ENCODE data around the gene AKT2.

The AKT2 gene

GRCh38 chr19:40254714-40255418, 30.3 kb downstream of the AKT2 start:
- DNase-seq (ENCODE audit: low read depth in 2 of 2, low spot score in 1 of 2), result no peak

GRCh38 chr19:40253611-40254092, 31.5 kb downstream of the AKT2 start:
- no peak for DNase-seq (ENCODE audit: low read depth in 2 of 2, low spot score in 1 of 2)

GRCh38 chr19:40252395-40252794, 32.8 kb downstream of the AKT2 start:
- DNase-seq (ENCODE audit: low read depth in 2 of 2, low spot score in 1 of 2), result no peak

- DNase-seq (ENCODE audit: low read depth in 2 of 2, low spot score in 1 of 2), result no peak
Observed at GRCh38 chr19:40251991-40252390, 33.2 kb downstream of the AKT2 start.

GRCh38 chr19:40251244-40251643, 33.9 kb downstream of the AKT2 start:
- DNase-seq (ENCODE audit: low read depth in 2 of 2, low spot score in 1 of 2), result no peak

- no peak for DNase-seq (ENCODE audit: low read depth in 2 of 2, low spot score in 1 of 2)
Observed at GRCh38 chr19:40249781-40250180, 35.4 kb downstream of the AKT2 start.

GRCh38 chr19:40249201-40249600, 35.9 kb downstream of the AKT2 start:
- DNase-seq (ENCODE audit: low read depth in 2 of 2, low spot score in 1 of 2), result no peak

GRCh38 chr19:40247735-40248262, 37.3 kb downstream of the AKT2 start:
- no peak for DNase-seq (ENCODE audit: low read depth in 2 of 2, low spot score in 1 of 2)

GRCh38 chr19:40247178-40247577, 38.0 kb downstream of the AKT2 start:
- DNase-seq (ENCODE audit: low read depth in 2 of 2, low spot score in 1 of 2), result no peak

- no peak for DNase-seq (ENCODE audit: low read depth in 2 of 2, low spot score in 1 of 2)
Observed at GRCh38 chr19:40246292-40247073, 38.7 kb downstream of the AKT2 start.

- no peak for DNase-seq (ENCODE audit: low read depth in 2 of 2, low spot score in 1 of 2)
Observed at GRCh38 chr19:40245506-40246128, 39.5 kb downstream of the AKT2 start.

- DNase-seq (ENCODE audit: low read depth in 2 of 2, low spot score in 1 of 2), result no peak
Observed at GRCh38 chr19:40244579-40245317, 40.4 kb downstream of the AKT2 start.

- DNase-seq (ENCODE audit: low read depth in 2 of 2, low spot score in 1 of 2), result no peak
Observed at GRCh38 chr19:40243181-40243580, 42.0 kb downstream of the AKT2 start.

GRCh38 chr19:40242480-40242879, 42.7 kb downstream of the AKT2 start:
- no peak for DNase-seq (ENCODE audit: low read depth in 2 of 2, low spot score in 1 of 2)

- no peak for DNase-seq (ENCODE audit: low read depth in 2 of 2, low spot score in 1 of 2)
Observed at GRCh38 chr19:40241809-40242384, 43.2 kb downstream of the AKT2 start.

GRCh38 chr19:40241125-40241808, 43.9 kb downstream of the AKT2 start:
- DNase-seq (ENCODE audit: low read depth in 2 of 2, low spot score in 1 of 2), result no peak

- no peak for DNase-seq (ENCODE audit: low read depth in 2 of 2, low spot score in 1 of 2)
Observed at GRCh38 chr19:40240332-40240731, 44.8 kb downstream of the AKT2 start.

- DNase-seq (ENCODE audit: low read depth in 2 of 2, low spot score in 1 of 2), result no peak
Observed at GRCh38 chr19:40239415-40240226, 45.5 kb downstream of the AKT2 start.

GRCh38 chr19:40238775-40239174, 46.4 kb downstream of the AKT2 start:
- no peak for DNase-seq (ENCODE audit: low read depth in 2 of 2, low spot score in 1 of 2)

All from stimulated activated CD8-positive, alpha-beta memory T cell treated with anti-CD3 and anti-CD28 coated beads, Interleukin-4, amount 100 ng/mL, for 4 hours (primary cell).